ENCODE measurements around the gene RAB39B.
"Not testable (repeated sequence)": the region's sequence is repeated elsewhere in the genome, so short reads cannot be mapped to it uniquely, and the experiment has no call there.

The RAB39B gene, protein sequence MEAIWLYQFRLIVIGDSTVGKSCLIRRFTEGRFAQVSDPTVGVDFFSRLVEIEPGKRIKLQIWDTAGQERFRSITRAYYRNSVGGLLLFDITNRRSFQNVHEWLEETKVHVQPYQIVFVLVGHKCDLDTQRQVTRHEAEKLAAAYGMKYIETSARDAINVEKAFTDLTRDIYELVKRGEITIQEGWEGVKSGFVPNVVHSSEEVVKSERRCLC

GRCh38 chrX:155263854-155264628 lies at the start of gene RAB39B:
Gene RAB39B (minus strand): TSS chrX:155264491. CDS start chrX:155264288, 203 bp downstream.
- TF ChIP-seq CTCF (IDR thresholded peaks at IDR 0.05; ENCODE audit: low read depth, low read length) = no peak
- in situ Hi-C loops (cut with HindIII; ENCODE audit: low sequenced_read_pairs) = no loop called here
- peak; percentile 39 for DNase-seq (ENCODE audit: low read depth, low spot score)
- peak within 1 kb of the TSS; percentile 25 for H3K4me3 ChIP-seq (ENCODE audit: low read depth, low read length)

GRCh38 chrX:155313766-155314165 lies 49.5 kb upstream of the RAB39B start:
- TF ChIP-seq CTCF (IDR thresholded peaks at IDR 0.05; ENCODE audit: low read depth, low read length) = no peak
- no peak overlapping the region for H3K4me3 ChIP-seq (ENCODE audit: low read depth, low read length)
- in situ Hi-C loops (cut with HindIII; ENCODE audit: low sequenced_read_pairs) = no loop called here
- no peak for DNase-seq (ENCODE audit: low read depth, low spot score)

DNA sequence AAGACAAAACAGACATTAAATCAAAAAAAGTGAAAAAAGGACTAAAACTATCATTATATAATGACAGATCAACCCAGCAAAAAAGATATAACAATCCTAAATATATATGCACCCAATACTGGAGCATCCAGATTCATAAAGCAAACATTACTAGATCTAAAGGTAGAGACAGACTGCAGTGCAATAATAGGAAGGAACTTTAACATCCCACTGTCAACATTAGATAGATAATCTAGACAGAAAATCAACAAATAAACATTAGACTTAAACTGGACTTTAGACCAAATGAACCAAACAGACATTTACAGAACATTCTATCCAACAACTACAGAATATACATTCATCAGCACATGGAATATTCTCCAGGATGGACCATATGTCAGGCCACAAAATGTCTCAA lies 29.5 kb upstream of the RAB39B start:
- DNase-seq (ENCODE audit: low read depth, low spot score) = no peak
- no peak overlapping the region for H3K4me3 ChIP-seq (ENCODE audit: low read depth, low read length)
- in situ Hi-C loops (cut with HindIII; ENCODE audit: low sequenced_read_pairs) = no loop called here
- no peak for TF ChIP-seq CTCF (IDR thresholded peaks at IDR 0.05; ENCODE audit: low read depth, low read length)

DNA sequence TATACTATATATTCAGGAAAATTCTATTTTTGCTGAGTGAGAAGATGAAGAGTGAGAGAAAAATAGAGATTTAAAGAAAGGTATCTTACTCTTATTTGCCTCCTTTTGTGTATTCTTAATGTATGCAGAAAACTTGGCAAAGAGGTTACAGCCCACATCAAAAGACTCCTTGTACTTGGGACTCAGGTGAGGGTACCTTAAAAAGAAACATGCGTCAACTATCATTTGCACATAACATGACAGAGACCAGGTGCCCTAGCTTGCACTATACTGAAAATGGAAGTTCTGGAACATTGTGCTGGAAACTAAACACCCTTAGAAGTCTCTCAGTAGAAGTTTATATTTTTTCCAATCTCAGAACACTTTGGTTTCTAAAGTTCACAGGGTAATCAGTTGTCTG lies 15.6 kb upstream of the RAB39B start:
- in situ Hi-C loops (cut with HindIII; ENCODE audit: low sequenced_read_pairs) = no loop called here
- no peak for DNase-seq (ENCODE audit: low read depth, low spot score)
- TF ChIP-seq CTCF (IDR thresholded peaks at IDR 0.05; ENCODE audit: low read depth, low read length) = no peak
- no peak overlapping the region for H3K4me3 ChIP-seq (ENCODE audit: low read depth, low read length)

- no peak for TF ChIP-seq CTCF (IDR thresholded peaks at IDR 0.05; ENCODE audit: low read depth, low read length)
- no peak overlapping the region for H3K4me3 ChIP-seq (ENCODE audit: low read depth, low read length)
- DNase-seq (ENCODE audit: low read depth, low spot score) = no peak
- in situ Hi-C loops (cut with HindIII; ENCODE audit: low sequenced_read_pairs) = no loop called here
Measured at GRCh38 chrX:155270969-155271368, 6.7 kb upstream of the RAB39B start.

DNA sequence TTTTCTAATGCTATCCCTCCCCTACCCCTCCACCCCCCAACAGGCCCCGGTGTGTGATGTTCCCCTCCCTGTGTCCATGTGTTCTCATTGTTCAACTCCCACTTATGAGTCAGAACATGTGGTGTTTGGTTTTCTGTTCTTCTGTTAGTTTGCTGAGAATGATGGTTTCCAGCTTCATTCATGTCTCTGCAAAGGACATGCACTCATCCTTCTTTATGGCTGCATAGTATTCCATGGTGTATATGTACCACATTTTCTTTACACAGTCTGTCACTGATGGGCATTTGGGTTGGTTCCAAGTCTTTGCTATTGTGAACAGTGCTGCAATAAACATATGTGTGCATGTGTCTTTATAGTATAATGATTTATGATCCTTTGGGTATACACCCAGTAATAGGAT lies 3.7 kb upstream of the RAB39B start:
- H3K4me3 ChIP-seq (ENCODE audit: low read depth, low read length); DNase-seq (ENCODE audit: low read depth, low spot score); in situ Hi-C loops (cut with HindIII; ENCODE audit: low sequenced_read_pairs): not testable (repeated sequence)

DNA sequence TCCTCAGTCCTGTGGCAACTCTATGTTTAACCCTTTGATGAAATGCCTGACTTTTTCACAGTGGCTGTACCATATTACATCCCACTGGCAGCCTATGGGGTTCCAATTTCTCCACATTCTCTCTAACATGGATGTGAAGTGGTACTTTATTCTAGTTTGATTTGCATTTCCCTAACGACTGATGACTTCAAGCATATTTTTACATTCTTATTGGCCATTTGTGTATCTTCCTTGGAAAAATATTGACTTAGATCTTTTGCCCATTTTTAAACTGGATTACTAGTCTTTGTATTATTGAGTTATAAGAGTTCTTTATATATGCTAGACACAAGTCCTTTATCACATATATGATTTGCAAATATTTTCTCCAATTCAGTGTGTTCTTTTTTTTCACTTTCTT lies 2.1 kb upstream of the RAB39B start:
- no peak for TF ChIP-seq CTCF (IDR thresholded peaks at IDR 0.05; ENCODE audit: low read depth, low read length)
- in situ Hi-C loops (cut with HindIII; ENCODE audit: low sequenced_read_pairs) = no loop called here
- DNase-seq (ENCODE audit: low read depth, low spot score) = no peak
- no peak overlapping the region for H3K4me3 ChIP-seq (ENCODE audit: low read depth, low read length)
